Duodenal mucosa (tissue), 2 donors: Measurements from ENCODE around the gene SEC14L1.

Experiments
- H3K27ac ChIP-seq: one replicate; pipeline ENCODE4 v1.7.0; 2013; ENCODE audit warnings: low read depth, low read length
- H3K27me3 ChIP-seq, 2 donors: one replicate each; pipeline ENCODE4 v1.7.0; 2013; ENCODE audit warnings: low read length in 2 of 2, control low read depth in 1 of 2; ENCODE audit not compliant: insufficient read depth in 2 of 2, control insufficient read depth in 1 of 2
- H3K36me3 ChIP-seq, 2 donors: one replicate each; pipeline ENCODE4 v1.7.0; 2013; ENCODE audit warnings: low read length in 2 of 2, control low read depth in 1 of 2; ENCODE audit not compliant: insufficient read depth in 2 of 2, control insufficient read depth in 1 of 2
- H3K4me1 ChIP-seq, 2 donors: one replicate each; pipeline ENCODE4 v1.7.0; 2013; ENCODE audit warnings: low read length in 2 of 2, control low read depth in 1 of 2; ENCODE audit not compliant: insufficient read depth in 2 of 2, control insufficient read depth in 1 of 2
- H3K4me3 ChIP-seq, 2 donors: one replicate each; pipeline ENCODE4 v1.7.0; 2013; ENCODE audit warnings: low read length in 2 of 2, low read depth in 1 of 2
- H3K9ac ChIP-seq, 2 donors: one replicate each; pipeline ENCODE4 v1.7.0; 2013; ENCODE audit warnings: low read length in 2 of 2, low read depth in 1 of 2
- H3K9me3 ChIP-seq, 2 donors: one replicate each; pipeline ENCODE4 v1.7.0; 2013; ENCODE audit warnings: low read length in 2 of 2, control low read depth in 1 of 2; ENCODE audit not compliant: control insufficient read depth in 1 of 2

Gene SEC14L1

DNA sequence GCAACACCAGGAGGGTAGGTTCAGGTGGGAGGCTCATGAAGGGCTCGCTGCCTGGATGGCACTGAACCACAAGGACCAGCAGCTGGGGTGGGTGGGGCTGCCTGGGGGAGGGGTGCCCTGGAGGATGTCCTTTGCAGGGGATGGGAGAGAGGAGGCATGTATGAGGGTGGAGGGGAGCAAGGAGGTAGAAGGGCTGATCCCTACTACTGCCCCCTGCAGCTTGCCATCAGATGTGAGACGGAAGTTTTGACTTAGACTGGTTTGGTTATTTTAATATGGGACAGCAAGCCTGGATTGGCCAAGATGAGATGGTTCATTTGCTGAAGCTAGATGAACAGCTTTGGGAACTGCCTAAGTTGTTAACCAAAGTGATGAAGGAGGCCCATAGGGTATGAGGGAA lies 115.9 kb downstream of the SEC14L1 start:
- H3K27ac ChIP-seq, result no peak overlapping the region
- H3K36me3 ChIP-seq, result no peaks in the 10 kb centered on the region
- no peak overlapping the region for H3K4me3 ChIP-seq
- no peak overlapping the region for H3K9ac ChIP-seq
- peaks cover 4% of the 10 kb centered on the region in 2 donors for H3K4me1 ChIP-seq
- no peaks in the 10 kb centered on the region for H3K27me3 ChIP-seq
- no peaks in the 10 kb centered on the region for H3K9me3 ChIP-seq

DNA sequence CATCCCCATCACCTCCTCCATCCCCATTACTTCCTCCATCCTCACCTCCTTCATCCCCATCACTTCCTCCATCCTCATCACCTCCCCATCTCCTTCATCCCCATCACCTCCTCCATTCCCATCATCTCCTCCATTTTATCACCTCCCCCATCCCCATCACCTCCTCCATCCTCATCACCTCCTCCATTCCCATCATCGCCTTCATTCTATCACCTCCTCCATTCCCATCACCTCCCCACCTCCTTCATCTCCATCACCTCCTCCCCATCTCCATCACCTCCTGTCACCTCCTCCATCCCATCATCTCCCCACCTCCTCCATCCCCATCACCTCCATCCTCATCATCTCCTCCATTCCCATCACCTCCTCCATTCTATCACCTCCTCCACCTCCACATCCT lies 116.4 kb downstream of the SEC14L1 start:
- Histone ChIP-seq H3K4me1 (peaks cover 4% of the 10 kb centered on the region in 2 donors), H3K9me3 (no peaks in the 10 kb centered on the region), H3K27ac (no peak overlapping the region), H3K9ac (no peak overlapping the region), H3K27me3 (no peaks in the 10 kb centered on the region), H3K36me3 (no peaks in the 10 kb centered on the region), H3K4me3 (no peak overlapping the region)

DNA sequence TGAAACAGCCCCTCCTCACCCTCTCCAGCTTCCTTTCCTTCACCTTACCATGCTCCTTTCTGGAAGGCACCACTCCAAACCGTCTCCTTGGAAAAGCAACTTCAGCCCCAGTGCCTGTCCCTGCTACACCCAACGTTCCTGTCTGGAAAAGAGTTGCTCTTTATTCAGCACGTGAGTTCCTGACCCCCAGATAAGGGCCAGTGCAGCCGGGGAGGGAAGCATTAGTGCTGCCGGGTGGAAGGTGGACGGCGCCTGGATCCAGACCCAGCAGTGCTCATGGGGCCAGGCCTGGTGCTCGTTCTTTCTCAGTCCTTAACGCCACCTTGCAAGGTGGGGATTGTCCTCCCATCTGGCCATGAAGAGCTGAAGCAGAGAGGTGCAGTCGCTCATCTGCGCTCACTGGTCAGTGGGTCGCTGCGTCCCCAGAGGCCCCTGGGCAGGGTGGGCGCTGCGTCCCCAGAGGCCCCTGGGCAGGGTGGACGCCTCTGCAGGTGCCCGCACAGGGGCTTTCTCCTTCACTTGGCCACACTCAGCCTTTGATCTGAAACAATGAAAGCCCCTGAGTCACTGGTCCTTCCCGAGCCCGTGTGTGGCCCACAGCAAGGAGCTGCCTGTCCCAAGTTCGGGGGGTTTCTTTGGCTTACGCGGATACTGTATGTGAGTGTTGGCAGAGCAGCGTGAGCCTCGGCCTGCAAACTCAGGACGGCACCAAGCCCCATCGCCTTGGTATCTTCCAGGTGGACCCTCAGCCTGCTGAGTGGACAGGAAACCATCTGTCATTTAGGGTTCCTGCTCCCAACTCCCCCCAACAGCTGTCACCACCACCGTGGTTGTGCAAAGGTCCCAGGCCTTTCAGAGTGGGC lies 117.1 kb downstream of the SEC14L1 start:
- Histone ChIP-seq H3K36me3 (no peaks in the 10 kb centered on the region), H3K27ac (no peak overlapping the region), H3K4me1 (peaks cover 4% of the 10 kb centered on the region in 2 donors), H3K4me3 (no peak overlapping the region), H3K27me3 (no peaks in the 10 kb centered on the region), H3K9me3 (no peaks in the 10 kb centered on the region), H3K9ac (no peak overlapping the region)

DNA sequence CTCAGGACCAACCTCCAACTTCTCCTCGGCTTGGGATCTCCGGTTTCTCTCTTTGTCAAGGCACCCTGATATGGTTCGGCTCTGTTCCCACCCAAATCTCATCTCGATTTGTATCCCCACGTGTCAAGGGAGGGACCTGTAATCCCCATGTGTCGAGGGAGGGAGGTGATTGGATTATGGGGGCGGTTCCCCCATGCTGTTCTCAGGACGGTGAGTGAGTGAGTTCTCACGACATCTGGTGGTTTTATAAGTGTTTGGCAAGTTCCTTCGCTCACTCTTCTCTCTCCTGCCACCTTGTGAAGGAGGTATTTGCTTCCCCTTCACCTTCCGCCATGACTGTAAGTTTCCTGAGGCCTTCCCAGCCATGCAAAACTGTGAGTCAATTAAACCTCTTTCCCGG lies 117.9 kb downstream of the SEC14L1 start:
- Histone ChIP-seq H3K4me1 (peaks cover 4% of the 10 kb centered on the region in 2 donors), H3K36me3 (no peaks in the 10 kb centered on the region), H3K27ac (no peak overlapping the region), H3K9me3 (no peaks in the 10 kb centered on the region), H3K9ac (no peak overlapping the region), H3K4me3 (no peak overlapping the region), H3K27me3 (no peaks in the 10 kb centered on the region)

DNA sequence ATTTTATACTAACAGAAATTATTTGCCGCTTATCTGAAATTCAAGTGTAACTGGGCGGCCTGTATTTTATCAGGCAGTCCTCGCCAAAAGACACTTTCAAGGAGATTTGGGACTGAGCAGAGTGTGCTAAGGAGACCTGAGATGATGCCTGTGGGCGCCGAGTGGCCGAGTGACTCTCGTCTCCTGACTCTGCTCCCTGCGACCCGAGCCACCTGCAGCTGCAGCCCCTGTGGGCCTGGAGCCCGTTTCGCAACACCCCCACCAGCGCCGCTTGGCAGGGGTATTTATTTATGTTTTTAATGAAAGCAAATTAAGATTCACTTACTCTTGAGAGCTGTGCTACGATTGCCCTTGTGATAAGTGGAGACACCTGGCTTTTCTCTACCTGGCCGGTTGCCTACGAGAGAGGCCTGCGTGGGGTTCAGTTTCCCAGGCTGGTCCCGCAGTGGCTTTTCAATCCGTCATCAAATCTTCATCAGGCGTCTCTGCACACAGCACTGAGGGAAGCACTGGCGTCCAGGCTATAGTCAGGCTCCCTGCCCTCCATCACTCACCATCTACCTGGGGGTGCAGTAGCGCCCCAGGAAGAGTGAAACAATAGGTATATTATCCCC lies 124.0 kb downstream of the SEC14L1 start:
- Histone ChIP-seq H3K27ac (no peak overlapping the region), H3K36me3 (no peaks in the 10 kb centered on the region), H3K9me3 (no peaks in the 10 kb centered on the region), H3K9ac (no peak overlapping the region), H3K4me1 (no peaks in the 10 kb centered on the region), H3K4me3 (no peak overlapping the region), H3K27me3 (no peaks in the 10 kb centered on the region)

DNA sequence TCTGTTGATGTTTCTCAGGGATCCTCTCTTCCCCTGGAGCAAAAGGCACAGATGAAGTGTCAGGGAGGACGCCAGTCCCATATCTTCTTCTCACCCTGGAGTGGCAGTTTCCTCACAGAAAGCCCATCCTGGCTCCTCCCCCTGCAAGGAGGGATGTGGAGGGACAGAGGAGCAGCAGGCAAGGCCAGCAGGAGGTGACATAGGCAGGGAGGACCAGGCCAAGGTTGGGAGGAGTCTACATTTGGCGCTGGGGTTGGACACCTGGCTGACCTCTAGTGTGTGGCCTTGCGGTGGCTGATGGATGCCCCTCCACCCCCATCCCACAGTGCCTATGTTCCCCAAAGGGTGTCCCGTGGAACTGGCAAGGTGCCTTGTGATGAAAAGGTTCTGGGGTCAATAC lies 125.4 kb downstream of the SEC14L1 start:
- no peaks in the 10 kb centered on the region for H3K36me3 ChIP-seq
- no peaks in the 10 kb centered on the region for H3K4me1 ChIP-seq
- H3K27ac ChIP-seq, result no peak overlapping the region
- H3K4me3 ChIP-seq, result no peak overlapping the region
- H3K9ac ChIP-seq, result no peak overlapping the region
- no peaks in the 10 kb centered on the region for H3K9me3 ChIP-seq
- H3K27me3 ChIP-seq, result no peaks in the 10 kb centered on the region
